Subcutaneous abdominal adipose tissue (tissue), 5 donors: ENCODE results near the gene CRABP2.

Experiments used
- H3K27ac ChIP-seq: one replicate; pipeline ENCODE4 v1.7.0; 2013; ENCODE audit warnings: low read depth, mild to moderate bottlenecking, inconsistent platforms, low read length, moderate library complexity
- H3K27me3 ChIP-seq, 5 donors: one replicate each; pipeline ENCODE4 v1.7.0; 2013; ENCODE audit warnings: low read length in 5 of 5, inconsistent platforms in 1 of 5; ENCODE audit not compliant: control insufficient read depth in 5 of 5, insufficient read depth in 4 of 5
- H3K36me3 ChIP-seq, 5 donors: one replicate each; pipeline ENCODE4 v1.7.0; 2013; ENCODE audit warnings: low read length in 5 of 5; ENCODE audit not compliant: control insufficient read depth in 5 of 5, insufficient read depth in 5 of 5
- H3K4me1 ChIP-seq, 5 donors: one replicate each; pipeline ENCODE4 v1.7.0; 2013; ENCODE audit warnings: low read length in 5 of 5, mild to moderate bottlenecking in 3 of 5, moderate library complexity in 1 of 5; ENCODE audit not compliant: control insufficient read depth in 5 of 5, insufficient read depth in 5 of 5
- H3K4me3 ChIP-seq, 5 donors: one replicate each; pipeline ENCODE4 v1.7.0; 2013; ENCODE audit warnings: low read length in 5 of 5, low read depth in 1 of 5
- H3K9ac ChIP-seq, 5 donors: one replicate each; pipeline ENCODE4 v1.7.0; 2013; ENCODE audit warnings: low read length in 5 of 5, mild to moderate bottlenecking in 4 of 5, moderate library complexity in 3 of 5
- H3K9me3 ChIP-seq, 5 donors: one replicate each; pipeline ENCODE4 v1.7.0; 2013; ENCODE audit warnings: low read length in 5 of 5; ENCODE audit not compliant: control insufficient read depth in 5 of 5
- donor health status: healthy.
- donor health status: healthy.
- donor health status: healthy.
- donor health status: healthy.
- donor health status: healthy.

The CRABP2 gene

DNA sequence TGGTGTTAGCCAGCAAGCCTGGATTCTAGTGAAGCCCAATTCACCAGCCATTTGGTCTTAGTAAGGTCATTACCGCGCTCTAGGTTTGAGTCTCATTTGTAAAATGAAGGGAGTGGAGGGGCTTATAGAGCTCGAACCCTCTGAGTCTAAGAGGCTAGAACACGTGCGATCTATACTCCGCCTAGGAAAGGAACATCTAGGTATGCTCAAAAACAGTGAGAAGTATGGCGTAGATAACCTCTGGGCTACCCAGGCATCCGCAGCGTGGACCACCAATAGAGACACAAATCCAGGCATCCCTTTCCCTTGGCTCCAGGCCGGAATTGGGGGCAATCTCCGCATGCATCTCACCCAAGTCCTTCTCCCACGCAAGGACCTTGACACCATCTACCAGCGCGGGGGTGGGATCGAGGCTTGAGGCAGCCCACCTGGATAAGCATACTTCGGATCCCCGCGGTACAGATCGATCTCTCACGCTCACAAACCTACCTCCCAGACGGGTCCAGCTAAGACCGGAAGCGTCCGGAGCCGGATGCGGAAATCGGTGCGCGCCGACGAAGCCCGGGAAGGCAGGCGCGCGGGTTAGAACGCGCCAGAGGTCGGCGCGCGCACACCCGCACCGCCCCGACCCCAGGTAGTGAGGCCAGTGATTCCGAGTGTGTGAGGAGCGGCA is 22.7 kb upstream of the CRABP2 start, which contains the start of gene METTL25B:
Gene METTL25B, plus strand, starts transcription at position 544 of the 673 bp plus-strand sequence. CDS start 636 bp downstream, outside the sequence.
- Histone ChIP-seq H3K9ac (peak within 1 kb of the TSS; percentile 81 to 91 (median 88)), H3K27me3 (no peaks in the 10 kb centered on the region), H3K27ac (peak within 1 kb of the TSS; percentile 94), H3K4me3 (peak within 1 kb of the TSS; percentile 81 to 99 (median 97)), H3K4me1 (peaks cover 21 to 47% (median 44%) of the 10 kb centered on the region in 5 donors), H3K9me3 (no peaks in the 10 kb centered on the region), H3K36me3 (peaks cover 8 to 35% (median 23%) of the 10 kb centered on the region in 5 donors)

DNA sequence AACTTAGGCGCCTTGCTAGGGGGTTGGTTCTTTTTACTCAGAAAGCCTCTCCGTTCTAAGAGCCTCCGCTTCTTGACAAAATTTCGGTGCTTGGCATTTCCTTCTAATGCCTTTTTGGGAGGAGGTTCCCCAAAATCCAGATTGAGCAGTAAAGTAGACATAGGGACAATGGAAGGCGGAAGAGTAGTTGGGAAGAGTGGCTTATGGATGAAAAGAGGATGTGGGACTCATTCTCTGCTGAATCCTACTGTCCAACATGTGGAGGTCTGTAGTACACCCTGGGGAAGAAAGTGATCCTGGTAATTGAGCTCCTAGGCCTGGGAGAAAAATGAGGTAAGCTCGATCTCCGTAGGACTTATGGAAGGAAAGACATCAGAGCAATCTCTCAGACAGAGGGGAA is 22.1 kb upstream of the CRABP2 start:
- Histone ChIP-seq H3K9me3 (no peaks in the 10 kb centered on the region), H3K36me3 (peaks cover 11 to 36% (median 23%) of the 10 kb centered on the region in 5 donors), H3K9ac (peak overlapping the region; percentile 73 to 91 (median 88)), H3K4me1 (peaks cover 21 to 47% (median 44%) of the 10 kb centered on the region in 5 donors), H3K27me3 (no peaks in the 10 kb centered on the region), H3K27ac (peak overlapping the region; percentile 83), H3K4me3 (peak overlapping the region; percentile 81 to 99 (median 97))

DNA sequence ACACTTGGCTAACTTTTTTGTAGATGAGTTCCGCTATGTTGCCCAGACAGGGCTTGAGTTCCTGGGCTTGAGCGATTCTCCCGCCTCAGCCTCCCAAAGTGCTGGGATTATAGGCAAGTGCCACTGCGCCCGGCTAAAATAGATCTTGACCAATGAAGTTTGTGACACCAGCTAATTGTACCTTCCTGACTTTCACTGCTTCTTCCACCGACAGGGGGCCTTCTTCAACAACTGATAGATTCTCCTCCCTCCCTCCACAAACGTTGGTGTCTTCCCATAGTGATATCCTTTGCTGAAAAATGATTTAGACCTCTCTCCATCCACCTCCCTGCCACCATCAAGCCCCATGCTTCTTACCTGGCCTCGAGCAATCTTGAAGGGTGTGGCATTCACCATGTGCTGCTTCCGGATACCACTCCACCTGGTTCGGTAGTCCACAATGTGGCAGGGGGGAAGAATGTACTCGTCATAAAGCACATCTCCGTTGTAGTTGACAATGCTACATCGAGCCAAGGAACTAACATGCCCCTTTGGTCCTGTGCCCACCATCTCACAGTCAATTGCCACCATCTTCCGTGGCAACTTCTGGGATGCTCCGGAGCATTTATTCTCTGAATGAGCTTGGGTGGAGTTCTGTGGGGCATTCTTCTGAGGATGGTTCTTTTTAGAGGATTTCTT is 21.3 kb upstream of the CRABP2 start:
- Histone ChIP-seq H3K36me3 (peaks cover 13 to 34% (median 22%) of the 10 kb centered on the region in 5 donors), H3K4me3 (peak overlapping the region in 4 of 5 donors; percentile 8 to 97 (median 53)), H3K9me3 (no peaks in the 10 kb centered on the region), H3K9ac (peak overlapping the region in 2 of 5 donors; percentile 21 to 90), H3K4me1 (peaks cover 21 to 47% (median 44%) of the 10 kb centered on the region in 5 donors), H3K27me3 (no peaks in the 10 kb centered on the region), H3K27ac (no peak overlapping the region)

DNA sequence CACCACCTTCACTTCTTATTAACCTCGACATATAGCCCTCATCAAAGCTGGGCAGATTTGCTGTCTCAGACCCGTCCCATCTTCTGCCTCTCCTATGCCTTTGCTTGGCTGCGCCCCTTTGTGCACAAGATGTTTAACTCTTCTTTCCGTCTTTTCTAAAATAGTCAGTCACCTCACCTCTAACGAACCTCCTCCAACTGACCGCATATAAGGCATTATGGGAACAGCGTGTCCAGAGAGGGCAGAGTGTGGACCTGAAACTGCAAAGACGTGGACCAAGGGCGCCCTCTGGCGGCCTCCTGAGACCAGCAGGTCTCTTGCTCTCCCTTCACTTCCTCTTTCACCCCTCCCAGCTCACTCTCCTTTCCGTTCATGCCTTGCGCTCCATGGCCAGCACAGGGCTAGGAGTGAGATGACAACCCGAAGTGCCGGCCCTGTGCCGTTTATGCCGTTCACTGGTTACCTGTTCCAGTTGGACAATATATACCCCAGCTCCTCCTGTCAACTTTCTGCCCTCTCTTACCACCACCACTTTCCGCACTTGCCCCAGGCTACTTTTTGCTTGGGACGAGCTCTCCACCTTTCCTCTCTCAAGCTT is 20.4 kb upstream of the CRABP2 start:
- Histone ChIP-seq H3K4me3 (peak overlapping the region; percentile 41 to 65 (median 55)), H3K27me3 (no peaks in the 10 kb centered on the region), H3K9me3 (no peaks in the 10 kb centered on the region), H3K9ac (peak overlapping the region in 4 of 5 donors; percentile 21 to 30 (median 26)), H3K36me3 (peaks cover 13 to 42% (median 31%) of the 10 kb centered on the region in 5 donors), H3K4me1 (peaks cover 21 to 47% (median 44%) of the 10 kb centered on the region in 5 donors), H3K27ac (no peak overlapping the region)

DNA sequence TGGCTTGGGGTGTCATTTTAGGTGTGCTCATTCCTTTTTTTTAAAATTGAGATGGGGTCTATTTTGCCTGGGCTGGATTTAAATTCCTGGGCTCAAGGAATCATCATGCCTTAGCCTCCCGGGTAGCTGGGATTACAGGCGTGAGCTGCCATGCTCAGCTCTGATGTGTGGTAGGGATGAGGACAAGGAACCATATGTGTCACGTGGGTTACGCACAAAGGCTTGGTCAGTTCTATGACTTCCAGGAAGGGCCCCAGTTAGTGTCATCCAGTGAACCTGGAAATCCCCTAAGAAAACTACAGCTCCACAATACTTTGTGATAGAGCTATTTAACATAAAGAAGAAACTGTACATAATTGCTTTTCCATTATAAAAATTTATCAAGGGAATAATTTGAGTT is 16.2 kb upstream of the CRABP2 start:
- no peaks in the 10 kb centered on the region for H3K9me3 ChIP-seq
- peaks cover 13 to 49% (median 34%) of the 10 kb centered on the region in 5 donors for H3K36me3 ChIP-seq
- peaks cover 13 to 19% (median 16%) of the 10 kb centered on the region in 5 donors for H3K4me1 ChIP-seq

DNA sequence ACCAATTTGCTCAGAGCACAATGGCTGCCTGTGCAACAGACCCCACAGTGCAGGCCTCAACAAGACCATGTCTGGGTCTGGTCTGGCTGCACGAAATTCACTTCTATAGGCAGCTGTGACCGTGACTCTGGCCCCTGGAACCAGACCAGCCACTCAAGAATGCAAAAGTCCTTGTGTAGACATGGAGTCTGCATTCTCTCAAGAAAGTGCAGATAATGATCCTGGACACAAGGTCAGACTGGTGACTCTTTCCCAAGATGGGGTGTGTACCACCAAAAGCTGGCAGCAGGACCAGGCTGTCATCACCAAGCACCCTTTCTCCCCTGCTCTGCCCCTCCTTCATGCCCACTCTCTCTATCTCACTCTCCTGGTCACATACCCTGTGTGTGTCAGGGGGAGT is 15.7 kb upstream of the CRABP2 start:
- H3K36me3 ChIP-seq, result peaks cover 13 to 49% (median 34%) of the 10 kb centered on the region in 5 donors
- no peaks in the 10 kb centered on the region for H3K27me3 ChIP-seq
- H3K27ac ChIP-seq, result no peak overlapping the region

More for the DNA sequence above, 16.2 kb upstream of the CRABP2 start:
- H3K27ac ChIP-seq, result no peak overlapping the region
- no peak overlapping the region for H3K4me3 ChIP-seq
- no peak overlapping the region for H3K9ac ChIP-seq
- H3K27me3 ChIP-seq, result no peaks in the 10 kb centered on the region

DNA sequence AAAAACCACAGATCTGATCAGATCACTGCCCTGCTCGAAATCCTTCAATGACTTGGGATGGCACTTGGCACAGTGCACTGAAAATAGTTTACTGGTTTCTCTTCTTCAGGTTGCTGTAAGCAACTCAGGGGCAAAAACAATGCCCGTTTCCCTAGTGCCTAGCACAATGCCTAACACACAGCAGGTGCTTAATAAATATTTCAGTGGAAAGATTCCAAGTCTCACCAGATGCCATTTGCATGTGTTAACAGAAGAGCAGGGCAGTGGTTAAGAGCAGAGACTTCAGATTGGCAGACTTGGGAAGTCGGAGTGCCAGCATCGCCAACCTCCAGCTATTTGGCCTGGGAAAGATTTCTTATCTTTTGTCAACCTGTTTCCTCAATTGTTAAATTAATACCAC is 12.0 kb upstream of the CRABP2 start:
- peaks cover 0 to 5% (median 0%) of the 10 kb centered on the region in 5 donors for H3K4me1 ChIP-seq
- no peak overlapping the region for H3K9ac ChIP-seq
- H3K27me3 ChIP-seq, result no peaks in the 10 kb centered on the region
- H3K9me3 ChIP-seq, result no peaks in the 10 kb centered on the region
- peaks cover 3 to 21% (median 16%) of the 10 kb centered on the region in 5 donors for H3K36me3 ChIP-seq
- H3K4me3 ChIP-seq, result no peak overlapping the region
- H3K27ac ChIP-seq, result no peak overlapping the region

More for the DNA sequence above, 15.7 kb upstream of the CRABP2 start:
- H3K4me1 ChIP-seq, result peaks cover 10 to 15% (median 12%) of the 10 kb centered on the region in 5 donors
- H3K4me3 ChIP-seq, result no peak overlapping the region
- H3K9me3 ChIP-seq, result no peaks in the 10 kb centered on the region
- no peak overlapping the region for H3K9ac ChIP-seq

DNA sequence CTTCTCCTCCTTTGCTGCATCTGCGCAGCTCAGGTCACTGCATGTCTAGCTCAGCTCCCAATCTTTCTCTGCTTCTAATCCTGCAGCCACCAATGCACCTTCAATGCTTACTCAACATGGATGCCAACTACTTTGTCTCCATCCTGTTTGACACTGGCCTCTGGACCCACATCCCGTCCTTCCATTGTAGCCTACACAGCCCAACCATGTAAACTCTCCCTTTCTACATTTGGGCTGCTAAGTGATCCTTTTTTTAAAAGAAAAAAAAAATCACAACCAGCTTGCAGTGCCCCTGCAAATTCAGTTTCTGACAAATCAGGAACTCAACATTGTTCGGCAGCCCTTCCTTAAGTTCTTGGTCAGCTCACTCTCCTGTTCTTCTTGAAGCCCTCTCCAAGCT is 9.4 kb upstream of the CRABP2 start:
- peaks cover 0 to 2% (median 0%) of the 10 kb centered on the region in 5 donors for H3K27me3 ChIP-seq
- no peak overlapping the region for H3K9ac ChIP-seq
- H3K4me3 ChIP-seq, result no peak overlapping the region
- H3K36me3 ChIP-seq, result peaks cover 0 to 8% (median 2%) of the 10 kb centered on the region in 5 donors
- H3K27ac ChIP-seq, result no peak overlapping the region
- no peaks in the 10 kb centered on the region for H3K9me3 ChIP-seq
- H3K4me1 ChIP-seq, result peaks cover 4 to 25% (median 14%) of the 10 kb centered on the region in 5 donors

DNA sequence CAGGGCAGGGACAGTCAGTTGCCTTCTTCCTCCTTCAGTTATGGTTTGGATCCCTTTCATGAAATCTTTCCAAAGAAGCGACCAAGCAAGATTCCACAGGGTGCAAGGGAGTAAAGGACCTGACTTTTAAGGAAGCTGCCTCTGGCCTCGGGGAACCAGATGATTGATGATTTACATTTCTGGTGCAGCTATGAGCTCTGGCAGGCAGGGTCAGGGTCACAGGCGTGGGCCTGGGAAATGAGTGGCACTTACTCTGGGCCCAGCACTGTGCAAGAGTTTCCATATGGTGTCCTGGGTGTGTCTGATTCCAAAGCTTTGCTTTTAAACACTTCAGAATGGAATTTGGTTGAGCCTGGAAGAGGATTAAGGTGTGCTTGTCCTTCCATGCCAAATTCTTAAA is 7.2 kb upstream of the CRABP2 start:
- H3K36me3 ChIP-seq, result peaks cover 0 to 8% (median 0%) of the 10 kb centered on the region in 5 donors
- no peak overlapping the region for H3K9ac ChIP-seq
- H3K9me3 ChIP-seq, result no peaks in the 10 kb centered on the region
- no peak overlapping the region for H3K27ac ChIP-seq
- peaks cover 6 to 47% (median 36%) of the 10 kb centered on the region in 5 donors for H3K4me1 ChIP-seq
- no peak overlapping the region for H3K4me3 ChIP-seq
- peaks cover 0 to 2% (median 0%) of the 10 kb centered on the region in 5 donors for H3K27me3 ChIP-seq
